ENCODE data around the gene C9orf78. TPM values are rescaled to one million over a fixed set of nuclear protein-coding genes. Genes with fewer than 3 reads are reported as not detected.

The C9orf78 gene

DNA sequence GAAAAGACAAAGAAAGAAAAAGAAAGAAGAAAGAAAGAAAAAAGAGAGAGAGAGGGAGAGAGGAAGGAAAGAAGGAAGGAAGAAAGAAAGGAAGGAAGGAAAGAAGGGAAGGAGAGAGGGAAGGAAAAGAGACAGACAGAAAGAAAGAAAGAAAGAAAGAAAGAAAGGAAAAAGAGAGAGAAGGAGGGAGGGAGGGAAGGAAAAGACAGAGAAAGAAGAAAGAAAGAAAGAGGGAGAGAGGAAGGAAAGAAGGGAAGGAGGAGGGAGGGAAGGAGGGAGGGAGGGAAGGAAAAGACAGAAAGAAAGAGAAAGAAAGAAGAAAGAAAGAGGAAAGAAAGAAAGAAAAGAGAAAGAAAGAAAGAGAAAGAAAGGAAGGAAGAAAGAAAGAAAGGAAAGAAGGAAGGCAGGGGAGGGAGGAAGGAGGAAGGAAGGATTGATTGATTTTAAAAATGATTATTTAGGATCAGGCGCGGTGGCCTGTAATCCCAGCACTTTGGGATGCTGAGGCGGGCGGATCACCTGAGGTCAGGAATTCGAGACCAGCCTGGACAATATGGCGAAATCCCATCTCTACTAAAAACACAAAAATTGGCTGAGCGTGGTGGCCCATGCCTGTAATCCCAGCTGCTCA is 55.4 kb downstream of the C9orf78 start:
- Histone ChIP-seq H3K27me3 (ENCODE audit: insufficient read depth, poor library complexity, severe bottlenecking) (no peaks in the 10 kb centered on the region), H3K27ac (replicated peaks) (no peak overlapping the region), H3K4me3 (replicated peaks; ENCODE audit: insufficient read depth, low read length) (no peak overlapping the region)
- TF ChIP-seq, protein P1, sequence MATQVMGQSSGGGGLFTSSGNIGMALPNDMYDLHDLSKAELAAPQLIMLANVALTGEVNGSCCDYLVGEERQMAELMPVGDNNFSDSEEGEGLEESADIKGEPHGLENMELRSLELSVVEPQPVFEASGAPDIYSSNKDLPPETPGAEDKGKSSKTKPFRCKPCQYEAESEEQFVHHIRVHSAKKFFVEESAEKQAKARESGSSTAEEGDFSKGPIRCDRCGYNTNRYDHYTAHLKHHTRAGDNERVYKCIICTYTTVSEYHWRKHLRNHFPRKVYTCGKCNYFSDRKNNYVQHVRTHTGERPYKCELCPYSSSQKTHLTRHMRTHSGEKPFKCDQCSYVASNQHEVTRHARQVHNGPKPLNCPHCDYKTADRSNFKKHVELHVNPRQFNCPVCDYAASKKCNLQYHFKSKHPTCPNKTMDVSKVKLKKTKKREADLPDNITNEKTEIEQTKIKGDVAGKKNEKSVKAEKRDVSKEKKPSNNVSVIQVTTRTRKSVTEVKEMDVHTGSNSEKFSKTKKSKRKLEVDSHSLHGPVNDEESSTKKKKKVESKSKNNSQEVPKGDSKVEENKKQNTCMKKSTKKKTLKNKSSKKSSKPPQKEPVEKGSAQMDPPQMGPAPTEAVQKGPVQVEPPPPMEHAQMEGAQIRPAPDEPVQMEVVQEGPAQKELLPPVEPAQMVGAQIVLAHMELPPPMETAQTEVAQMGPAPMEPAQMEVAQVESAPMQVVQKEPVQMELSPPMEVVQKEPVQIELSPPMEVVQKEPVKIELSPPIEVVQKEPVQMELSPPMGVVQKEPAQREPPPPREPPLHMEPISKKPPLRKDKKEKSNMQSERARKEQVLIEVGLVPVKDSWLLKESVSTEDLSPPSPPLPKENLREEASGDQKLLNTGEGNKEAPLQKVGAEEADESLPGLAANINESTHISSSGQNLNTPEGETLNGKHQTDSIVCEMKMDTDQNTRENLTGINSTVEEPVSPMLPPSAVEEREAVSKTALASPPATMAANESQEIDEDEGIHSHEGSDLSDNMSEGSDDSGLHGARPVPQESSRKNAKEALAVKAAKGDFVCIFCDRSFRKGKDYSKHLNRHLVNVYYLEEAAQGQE (IDR thresholded peaks at IDR 0.05; ENCODE audit: insufficient replicate concordance, low read depth) = no peak
- no peak for TF ChIP-seq POLR2AphosphoS5 (IDR thresholded peaks at IDR 0.05; ENCODE audit: low read depth)
- no peak for TF ChIP-seq GABPA (IDR thresholded peaks at IDR 0.05; ENCODE audit: low read depth)
- no peak for DNase-seq (ENCODE audit: low read depth in 1 of 2, low spot score in 1 of 2)

DNA sequence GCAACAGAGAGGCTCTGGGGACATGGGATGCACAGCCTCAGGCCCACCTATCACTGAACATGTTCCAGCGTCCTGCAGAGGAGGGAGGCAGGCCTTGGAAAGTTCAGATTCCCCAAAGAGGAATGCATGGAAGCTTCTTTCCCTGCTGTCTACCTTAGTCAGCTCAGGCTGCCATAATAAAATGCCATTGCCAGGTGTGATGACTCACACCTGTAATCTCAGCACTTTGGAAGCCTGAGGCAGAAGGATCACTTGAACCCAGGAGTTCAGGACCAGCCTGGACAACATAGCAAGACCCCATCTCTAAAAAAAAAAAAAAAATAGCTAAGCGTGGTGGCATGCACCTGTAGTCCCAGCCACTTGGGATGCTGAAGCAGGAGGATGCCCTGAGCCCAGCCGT is 56.6 kb downstream of the C9orf78 start:
- TF ChIP-seq GABPA (IDR thresholded peaks at IDR 0.05; ENCODE audit: low read depth) (no peak), SPI1 (IDR thresholded peaks at IDR 0.05; ENCODE audit: borderline replicate concordance, low read depth) (no peak), POLR2AphosphoS5 (IDR thresholded peaks at IDR 0.05; ENCODE audit: low read depth) (no peak)
- TF ChIP-seq, protein P1 (IDR thresholded peaks at IDR 0.05; ENCODE audit: insufficient replicate concordance, low read depth) = no peak
- TF ChIP-seq, protein P2, sequence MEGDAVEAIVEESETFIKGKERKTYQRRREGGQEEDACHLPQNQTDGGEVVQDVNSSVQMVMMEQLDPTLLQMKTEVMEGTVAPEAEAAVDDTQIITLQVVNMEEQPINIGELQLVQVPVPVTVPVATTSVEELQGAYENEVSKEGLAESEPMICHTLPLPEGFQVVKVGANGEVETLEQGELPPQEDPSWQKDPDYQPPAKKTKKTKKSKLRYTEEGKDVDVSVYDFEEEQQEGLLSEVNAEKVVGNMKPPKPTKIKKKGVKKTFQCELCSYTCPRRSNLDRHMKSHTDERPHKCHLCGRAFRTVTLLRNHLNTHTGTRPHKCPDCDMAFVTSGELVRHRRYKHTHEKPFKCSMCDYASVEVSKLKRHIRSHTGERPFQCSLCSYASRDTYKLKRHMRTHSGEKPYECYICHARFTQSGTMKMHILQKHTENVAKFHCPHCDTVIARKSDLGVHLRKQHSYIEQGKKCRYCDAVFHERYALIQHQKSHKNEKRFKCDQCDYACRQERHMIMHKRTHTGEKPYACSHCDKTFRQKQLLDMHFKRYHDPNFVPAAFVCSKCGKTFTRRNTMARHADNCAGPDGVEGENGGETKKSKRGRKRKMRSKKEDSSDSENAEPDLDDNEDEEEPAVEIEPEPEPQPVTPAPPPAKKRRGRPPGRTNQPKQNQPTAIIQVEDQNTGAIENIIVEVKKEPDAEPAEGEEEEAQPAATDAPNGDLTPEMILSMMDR (IDR thresholded peaks at IDR 0.05; ENCODE audit: insufficient read depth, low read length) = no peak
- Histone ChIP-seq H3K27me3 (ENCODE audit: insufficient read depth, poor library complexity, severe bottlenecking) (no peaks in the 10 kb centered on the region), H3K4me3 (replicated peaks; ENCODE audit: insufficient read depth, low read length) (no peak overlapping the region), H3K27ac (replicated peaks) (no peak overlapping the region)
- no peak for DNase-seq (ENCODE audit: low read depth in 1 of 2, low spot score in 1 of 2)

DNA sequence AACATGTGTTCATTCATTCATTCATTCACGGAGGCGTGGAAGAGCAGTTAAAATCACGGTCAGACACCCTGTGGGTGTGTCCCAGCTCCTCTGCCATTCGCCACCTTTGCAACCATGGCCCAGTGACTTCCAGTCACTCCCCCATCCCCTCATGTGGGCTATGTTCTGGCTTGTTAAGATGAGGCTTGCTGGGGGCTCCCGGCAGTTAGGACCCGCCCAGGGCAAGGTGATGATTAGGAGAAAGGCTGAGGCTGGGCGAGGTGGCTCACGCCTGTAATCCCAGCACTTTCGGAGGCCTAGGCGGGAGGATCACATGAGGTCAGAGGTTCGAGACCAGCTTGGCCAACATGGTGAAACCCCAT is 57.3 kb downstream of the C9orf78 start:
- TF ChIP-seq, protein P2 (IDR thresholded peaks at IDR 0.05; ENCODE audit: insufficient read depth, low read length) = no peak
- TF ChIP-seq GABPA (IDR thresholded peaks at IDR 0.05; ENCODE audit: low read depth) (no peak), SPI1 (IDR thresholded peaks at IDR 0.05; ENCODE audit: borderline replicate concordance, low read depth) (no peak), POLR2AphosphoS5 (IDR thresholded peaks at IDR 0.05; ENCODE audit: low read depth) (no peak)
- TF ChIP-seq, protein P1 (IDR thresholded peaks at IDR 0.05; ENCODE audit: insufficient replicate concordance, low read depth) = no peak
- DNase-seq (ENCODE audit: low read depth in 1 of 2, low spot score in 1 of 2) = no peak
- no peak overlapping the region for H3K4me3 ChIP-seq (replicated peaks; ENCODE audit: insufficient read depth, low read length)
- no peak overlapping the region for H3K27ac ChIP-seq (replicated peaks)
- H3K27me3 ChIP-seq (ENCODE audit: insufficient read depth, poor library complexity, severe bottlenecking) = no peaks in the 10 kb centered on the region

Small RNA genes lying within 50 kb of the gene (microRNA-seq; reads per million reads assigned to microRNA genes)
- gene MIR6855 = not detected
